ENCODE data around the gene SYDE1.

SYDE1 gene

DNA sequence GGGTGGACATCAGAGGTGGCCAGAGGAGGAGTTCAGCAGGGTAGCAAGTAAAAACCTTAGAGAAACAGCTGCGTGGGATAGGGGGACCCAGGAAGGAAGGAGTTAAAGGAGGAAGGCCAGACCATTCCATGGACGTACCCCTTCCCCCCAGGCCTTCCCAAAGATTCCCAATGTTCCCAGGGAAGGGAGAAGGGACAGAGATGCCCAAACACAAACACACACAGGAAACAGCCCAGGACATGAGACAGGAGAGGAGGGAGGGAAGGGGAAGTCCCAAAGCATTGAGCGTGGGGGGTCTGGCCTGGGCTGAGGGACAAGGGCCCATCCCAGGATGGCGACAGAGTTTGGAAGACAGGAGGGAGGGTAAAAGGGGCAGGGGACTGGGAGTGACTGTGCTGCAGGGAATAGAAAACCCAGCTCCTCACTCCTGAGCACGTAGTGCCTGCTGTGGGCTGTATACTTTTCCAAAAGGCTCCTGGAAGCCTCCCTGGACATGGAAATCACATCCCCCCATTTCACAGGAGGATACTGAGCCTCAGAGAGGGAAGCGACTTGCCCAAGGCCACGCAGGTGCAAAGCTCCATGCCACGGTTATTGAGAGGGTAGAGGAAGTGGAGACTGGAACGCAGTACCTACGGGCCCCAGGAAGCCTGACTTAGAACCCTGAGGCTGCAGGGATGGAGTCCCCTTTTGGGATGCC is 1.1 kb downstream of the SYDE1 start:
- no peak for DNase-seq (ENCODE audit: low read depth in 2 of 2, low spot score in 1 of 2)

DNA sequence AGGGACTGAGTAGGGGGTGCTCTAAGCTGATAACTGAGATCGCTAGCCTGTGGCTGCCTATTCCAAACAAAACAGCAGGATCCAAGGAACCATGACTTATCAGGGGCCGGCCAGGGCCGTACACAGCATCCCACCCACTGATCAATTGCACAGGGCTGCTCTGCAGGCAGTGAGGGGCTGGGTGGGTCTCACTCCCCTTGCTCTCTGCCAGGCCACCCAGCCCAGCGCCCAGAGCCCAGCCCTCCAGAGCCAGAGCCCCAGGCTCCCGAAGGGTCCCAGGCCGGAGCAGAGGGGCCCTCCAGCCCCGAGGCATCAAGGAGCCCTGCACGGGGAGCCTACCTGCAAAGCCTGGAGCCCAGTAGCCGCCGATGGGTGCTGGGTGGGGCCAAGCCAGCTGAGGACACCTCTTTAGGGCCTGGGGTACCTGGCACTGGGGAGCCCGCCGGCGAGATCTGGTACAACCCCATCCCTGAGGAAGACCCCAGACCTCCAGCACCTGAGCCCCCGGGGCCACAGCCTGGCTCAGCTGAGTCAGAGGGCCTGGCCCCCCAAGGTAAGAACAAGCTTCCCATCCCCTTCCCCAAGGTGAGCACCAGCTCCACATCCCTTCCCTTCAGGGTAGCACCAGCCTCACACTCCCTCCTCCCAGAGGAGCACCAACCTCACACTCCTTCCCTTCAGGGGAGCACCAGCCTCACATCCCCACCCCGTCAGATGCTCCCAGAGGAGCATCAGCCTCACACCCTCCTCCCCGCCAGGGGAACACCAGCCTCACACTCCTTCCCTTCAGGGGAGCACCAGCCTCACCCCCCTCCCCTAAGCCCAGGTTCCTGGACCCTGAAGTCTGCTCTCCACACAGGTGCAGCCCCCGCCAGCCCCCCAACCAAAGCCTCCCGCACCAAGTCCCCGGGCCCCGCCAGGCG is 1.9 kb downstream of the SYDE1 start:
- DNase-seq (ENCODE audit: low read depth in 2 of 2, low spot score in 1 of 2) = no peak

DNA sequence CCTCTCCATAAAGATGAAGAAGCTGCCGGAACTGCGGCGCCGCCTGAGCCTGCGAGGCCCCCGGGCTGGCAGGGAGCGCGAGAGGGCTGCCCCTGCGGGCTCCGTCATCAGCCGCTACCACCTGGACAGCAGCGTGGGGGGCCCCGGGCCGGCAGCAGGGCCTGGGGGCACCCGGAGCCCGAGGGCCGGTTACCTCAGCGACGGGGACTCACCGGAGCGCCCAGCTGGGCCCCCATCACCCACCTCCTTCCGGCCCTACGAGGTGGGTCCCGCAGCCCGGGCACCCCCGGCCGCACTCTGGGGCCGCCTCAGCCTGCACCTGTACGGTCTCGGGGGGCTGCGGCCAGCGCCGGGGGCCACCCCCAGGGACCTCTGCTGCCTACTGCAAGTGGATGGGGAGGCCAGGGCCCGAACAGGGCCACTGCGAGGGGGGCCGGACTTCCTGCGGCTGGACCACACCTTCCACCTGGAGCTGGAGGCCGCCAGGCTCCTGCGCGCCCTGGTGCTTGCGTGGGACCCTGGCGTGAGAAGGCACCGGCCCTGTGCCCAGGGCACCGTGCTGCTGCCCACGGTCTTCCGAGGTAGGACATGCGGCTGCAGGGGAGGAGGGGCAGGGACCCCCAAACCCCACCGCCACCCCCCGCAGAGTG is 2.7 kb downstream of the SYDE1 start:
- DNase-seq (ENCODE audit: low read depth in 2 of 2, low spot score in 1 of 2) = no peak

DNA sequence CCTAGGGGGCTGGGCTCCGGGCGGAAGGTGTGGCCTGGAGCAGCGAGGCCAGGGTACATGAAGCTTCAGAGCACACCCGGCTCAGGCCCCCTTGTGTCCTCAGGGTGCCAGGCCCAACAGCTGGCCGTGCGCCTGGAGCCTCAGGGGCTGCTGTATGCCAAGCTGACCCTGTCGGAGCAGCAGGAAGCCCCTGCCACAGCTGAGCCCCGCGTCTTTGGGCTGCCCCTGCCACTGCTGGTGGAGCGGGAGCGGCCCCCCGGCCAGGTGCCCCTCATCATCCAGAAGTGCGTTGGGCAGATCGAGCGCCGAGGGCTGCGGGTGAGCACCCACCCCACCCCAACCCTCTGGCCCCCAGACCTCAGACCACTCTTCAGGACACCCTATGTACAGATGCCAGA is 3.2 kb downstream of the SYDE1 start:
- DNase-seq (ENCODE audit: low read depth in 2 of 2, low spot score in 1 of 2) = no peak

DNA sequence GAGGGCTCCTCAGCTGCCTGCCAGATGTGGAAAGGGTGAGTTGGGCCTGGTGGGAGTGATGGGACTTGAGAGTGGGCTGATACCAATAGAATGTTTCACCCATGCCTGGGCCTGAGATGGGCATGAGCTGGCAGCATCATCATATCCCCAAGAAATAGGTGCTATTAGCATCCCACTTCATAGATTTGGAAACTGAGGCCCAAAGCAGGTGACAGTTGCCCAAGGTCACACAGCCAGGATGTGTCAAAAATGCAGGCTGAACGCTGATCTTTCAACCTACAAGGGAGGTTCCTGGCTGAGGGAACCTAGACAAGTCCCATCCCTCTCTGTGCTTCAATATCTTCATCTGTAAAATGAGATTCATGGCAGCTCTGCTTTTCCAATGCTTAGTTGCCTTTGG is 4.6 kb downstream of the SYDE1 start:
- DNase-seq (ENCODE audit: low read depth in 2 of 2, low spot score in 1 of 2) = no peak

DNA sequence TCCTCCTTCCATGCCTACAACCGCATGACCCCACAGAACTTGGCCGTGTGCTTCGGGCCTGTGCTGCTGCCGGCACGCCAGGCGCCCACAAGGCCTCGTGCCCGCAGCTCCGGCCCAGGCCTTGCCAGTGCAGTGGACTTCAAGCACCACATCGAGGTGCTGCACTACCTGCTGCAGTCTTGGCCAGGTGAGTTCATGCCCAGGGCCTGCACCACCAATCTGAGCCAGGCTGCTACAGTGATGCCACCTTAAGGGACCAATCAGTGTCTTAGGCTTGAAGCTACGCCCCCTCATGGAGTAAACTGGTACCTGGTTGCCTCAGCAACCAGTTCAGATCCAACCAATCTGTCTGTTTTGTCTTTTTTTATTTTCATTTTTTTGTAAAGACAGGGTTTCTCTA is 5.2 kb downstream of the SYDE1 start:
- DNase-seq (ENCODE audit: low read depth in 2 of 2, low spot score in 1 of 2) = no peak

DNA sequence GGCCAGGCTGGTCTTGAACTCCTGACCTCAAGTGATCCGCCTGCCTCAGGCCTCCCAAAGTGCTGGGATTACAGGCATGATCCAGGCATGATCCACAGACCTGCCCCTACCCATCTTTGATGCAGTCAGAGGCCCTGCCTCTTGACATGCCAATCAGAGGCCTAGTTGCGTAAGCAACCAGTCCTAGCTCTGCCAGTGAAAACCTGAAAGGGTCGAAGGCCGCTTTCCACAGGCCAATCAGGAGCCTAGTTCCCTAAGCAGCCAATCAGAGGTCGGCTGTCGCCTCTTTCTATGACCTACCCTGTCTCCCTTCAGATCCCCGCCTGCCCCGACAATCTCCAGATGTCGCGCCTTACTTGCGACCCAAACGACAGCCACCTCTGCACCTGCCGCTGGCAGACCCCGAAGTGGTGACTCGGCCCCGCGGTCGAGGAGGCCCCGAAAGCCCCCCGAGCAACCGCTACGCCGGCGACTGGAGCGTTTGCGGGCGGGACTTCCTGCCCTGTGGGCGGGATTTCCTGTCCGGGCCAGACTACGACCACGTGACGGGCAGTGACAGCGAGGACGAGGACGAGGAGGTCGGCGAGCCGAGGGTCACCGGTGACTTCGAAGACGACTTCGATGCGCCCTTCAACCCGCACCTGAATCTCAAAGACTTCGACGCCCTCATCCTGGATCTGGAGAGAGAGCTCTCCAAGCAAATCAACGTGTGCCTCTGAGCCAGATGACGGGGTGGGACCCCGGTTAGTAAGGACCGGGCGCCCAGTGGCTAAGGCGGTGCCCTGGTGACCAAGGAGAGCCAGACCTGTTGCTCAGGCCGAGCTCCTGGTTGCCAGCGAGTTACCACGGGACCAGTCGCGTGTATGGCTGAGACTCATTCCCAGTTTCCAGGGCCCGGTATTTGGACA is 6.3 kb downstream of the SYDE1 start:
- DNase-seq (ENCODE audit: low read depth in 2 of 2, low spot score in 1 of 2) = no peak

DNA sequence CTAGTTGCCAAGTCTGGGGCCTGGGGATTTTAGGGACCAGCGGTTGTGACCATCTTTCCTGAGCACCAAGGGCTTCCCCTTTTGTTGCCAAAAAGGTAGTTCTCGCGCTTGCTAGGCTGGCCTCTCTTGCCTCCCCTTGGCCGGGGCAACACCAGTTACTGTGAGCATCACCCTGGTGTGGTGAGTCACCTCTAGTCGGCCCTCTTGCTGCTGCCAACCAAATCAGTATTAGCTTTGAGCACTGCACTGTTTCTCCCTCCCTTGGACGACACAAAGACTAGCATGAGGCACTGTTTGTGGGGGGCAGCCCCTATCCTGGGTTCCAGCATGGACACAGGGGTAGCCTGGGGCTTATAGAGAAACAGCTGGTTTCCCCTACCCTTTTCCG is 6.9 kb downstream of the SYDE1 start:
- DNase-seq (ENCODE audit: low read depth in 2 of 2, low spot score in 1 of 2) = no peak

DNA sequence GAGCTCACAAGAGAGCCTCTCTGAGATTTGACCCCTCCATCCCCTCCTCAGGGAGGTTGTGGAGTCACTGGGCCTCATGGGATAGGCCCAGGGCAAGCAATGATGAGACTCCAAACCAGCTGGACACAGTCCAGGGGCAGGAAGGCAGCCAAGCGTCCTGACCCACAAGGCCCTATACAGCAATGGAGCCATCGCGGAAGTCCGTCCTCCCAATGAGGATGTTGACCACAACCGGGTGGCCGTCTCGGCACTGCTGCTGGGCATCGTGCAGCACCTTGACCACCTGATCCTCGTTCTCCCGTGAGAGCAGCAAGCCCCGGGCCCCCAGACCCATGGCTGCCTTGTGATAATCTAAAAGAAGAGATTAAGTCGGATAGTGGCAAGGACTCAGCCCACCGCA is 7.9 kb downstream of the SYDE1 start:
- no peak for DNase-seq (ENCODE audit: low read depth in 2 of 2, low spot score in 1 of 2)

DNA sequence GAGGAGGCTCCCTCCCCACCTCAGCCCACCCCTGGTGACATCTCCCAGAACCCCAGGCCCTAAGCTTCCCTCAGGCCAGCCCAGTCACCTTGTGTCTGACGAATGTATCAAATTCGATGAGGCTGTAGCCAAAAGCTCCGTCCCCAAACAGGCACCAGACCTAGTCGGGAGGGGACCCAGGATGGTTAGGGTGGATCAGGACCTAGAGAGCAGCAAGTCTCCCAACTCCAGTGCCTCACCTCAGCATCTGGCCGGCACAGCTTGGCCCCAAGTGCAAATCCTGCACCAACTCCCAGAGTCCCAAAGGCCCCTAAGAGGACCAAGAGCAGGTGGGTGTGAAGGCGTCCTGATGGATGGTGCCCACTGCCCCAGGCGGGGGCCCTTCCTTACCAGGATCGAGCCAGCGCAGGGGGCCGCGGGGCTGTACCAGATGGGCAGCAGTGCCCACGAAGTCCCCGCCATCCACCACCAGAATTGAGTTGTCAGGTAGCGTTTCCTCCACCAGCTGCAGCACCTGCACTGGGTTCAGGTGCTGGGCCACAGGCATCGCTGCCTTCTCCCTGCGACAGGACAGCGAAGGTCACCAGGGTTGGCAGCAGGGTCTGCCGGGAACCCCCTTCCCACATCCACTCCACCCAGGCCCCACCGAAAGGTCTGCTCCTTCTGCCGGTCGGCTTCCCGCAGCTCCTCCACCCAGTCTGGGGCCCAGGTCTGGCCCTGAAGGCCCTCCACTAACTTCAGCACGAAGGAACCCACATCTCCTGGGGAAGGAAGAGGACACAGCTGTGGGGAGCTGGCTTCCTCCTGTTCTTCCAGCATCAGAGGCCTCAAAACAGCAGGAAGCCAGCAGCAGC is 8.8 kb downstream of the SYDE1 start:
- no peak for DNase-seq (ENCODE audit: low read depth in 2 of 2, low spot score in 1 of 2)

DNA sequence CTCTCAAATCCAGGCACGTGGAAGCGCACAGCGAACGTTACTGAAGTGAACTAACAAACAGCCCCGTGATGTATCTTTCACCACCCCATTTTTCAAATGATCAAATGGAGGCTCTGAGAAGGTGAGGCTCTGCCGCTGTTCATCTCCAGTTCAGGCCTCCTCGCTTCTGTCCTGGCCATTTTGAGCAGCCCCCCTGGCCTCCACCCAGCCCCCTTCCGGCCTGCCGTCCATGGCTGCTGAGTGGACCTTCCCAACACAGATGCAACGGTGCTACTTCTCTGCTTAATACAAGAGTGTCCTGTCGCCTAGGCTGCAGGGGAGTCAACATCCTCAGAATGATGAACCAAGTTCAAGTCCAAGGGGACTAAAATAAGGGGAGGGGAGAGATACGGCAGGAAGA is 9.7 kb downstream of the SYDE1 start:
- DNase-seq (ENCODE audit: low read depth in 2 of 2, low spot score in 1 of 2) = no peak

DNA sequence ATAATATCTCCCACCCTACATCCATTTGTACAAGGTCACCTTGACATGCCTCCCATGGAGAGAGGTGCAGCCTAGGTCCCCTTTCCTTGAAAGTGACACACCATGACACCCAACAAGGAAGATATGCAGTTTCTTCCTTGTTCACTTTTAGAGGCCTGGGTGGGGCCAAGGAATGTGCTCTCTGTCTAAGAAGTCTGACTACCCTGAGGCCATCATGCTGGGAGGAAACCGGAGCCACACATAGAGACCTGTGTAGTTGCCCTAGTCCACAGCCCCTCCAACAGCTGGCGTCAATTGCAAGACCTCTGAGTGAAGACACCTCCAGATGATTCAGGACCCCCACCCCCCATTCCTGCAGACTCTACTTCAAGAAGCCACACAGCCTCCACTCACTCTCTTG is 11.0 kb downstream of the SYDE1 start:
- DNase-seq (ENCODE audit: low read depth in 2 of 2, low spot score in 1 of 2) = no peak

DNA sequence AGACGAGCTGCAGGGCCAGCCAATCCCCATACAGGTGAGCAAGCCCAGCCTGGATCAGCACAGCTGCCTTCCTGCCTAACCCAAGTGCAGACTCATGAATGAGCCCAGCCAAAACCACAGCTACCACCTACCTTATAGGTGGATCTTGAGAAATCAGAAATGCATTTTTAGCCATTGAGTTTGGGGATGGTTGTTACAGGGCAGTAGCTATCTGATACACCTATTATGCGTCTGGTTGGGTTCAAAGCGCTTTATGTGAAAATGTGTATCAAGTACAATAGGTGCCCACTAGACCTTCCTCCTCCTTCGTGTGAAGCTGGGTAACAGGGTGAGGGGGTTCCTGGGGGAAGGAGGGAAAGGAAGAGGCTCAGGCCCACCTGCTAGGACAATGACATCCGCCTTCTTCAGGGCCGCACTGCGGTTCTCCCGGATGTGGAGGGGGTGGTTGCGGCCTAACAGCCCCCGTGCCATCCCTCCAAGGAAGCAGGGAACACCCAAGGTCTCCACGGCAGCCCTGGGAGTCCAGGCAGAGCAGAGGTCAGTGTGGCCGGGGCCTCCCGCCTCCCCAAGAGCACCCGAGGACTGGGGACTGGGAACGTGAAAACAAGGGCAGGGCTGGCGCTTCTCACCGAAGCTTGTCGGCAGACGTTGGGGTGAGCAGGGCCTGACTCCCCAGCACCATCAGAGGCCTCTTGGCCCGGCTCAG is 11.7 kb downstream of the SYDE1 start:
- no peak for DNase-seq (ENCODE audit: low read depth in 2 of 2, low spot score in 1 of 2)

DNA sequence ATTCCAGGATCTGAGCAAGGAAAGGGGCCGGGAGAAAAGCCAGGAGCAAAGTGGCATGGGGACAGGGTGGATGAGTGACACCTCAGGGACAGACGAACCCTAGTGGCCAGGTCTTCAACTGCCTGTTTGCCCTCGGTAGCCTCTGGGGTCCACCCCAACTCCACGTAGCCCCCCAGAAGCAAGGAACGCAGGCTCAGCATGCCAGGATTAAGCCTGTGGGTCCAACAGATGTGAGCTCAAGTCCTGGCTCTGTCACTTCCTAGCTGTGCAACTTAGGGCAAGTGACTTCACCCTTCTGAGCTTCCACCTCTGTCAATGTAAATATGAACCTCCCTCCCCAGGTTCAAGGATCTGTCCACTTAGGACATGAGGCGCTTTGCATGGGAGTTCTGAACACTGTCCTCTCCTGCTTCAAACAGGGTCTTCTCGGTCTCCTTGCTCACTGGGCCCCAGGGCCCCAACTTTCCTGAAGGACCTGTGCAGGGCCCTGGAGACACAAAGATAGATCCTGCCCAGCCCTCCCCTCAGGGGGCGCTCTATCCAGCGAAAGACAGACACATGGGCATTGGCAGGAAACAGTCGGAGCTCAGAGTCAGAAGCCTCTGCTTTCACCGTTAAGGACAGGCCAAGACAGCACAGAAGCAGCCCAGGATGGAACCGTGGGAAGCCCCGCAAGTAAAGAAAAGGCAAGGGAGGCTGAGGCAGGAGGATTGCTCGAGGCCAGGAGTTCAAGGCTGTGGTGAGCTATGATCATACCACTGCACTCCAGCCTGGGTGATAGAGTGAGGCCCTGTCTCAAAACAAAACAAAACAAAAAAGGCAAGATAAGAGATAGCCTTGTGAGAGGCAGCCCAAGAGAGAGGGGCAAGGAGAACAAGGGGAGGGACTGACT is 13.2 kb downstream of the SYDE1 start:
- DNase-seq (ENCODE audit: low read depth in 2 of 2, low spot score in 1 of 2) = no peak

DNA sequence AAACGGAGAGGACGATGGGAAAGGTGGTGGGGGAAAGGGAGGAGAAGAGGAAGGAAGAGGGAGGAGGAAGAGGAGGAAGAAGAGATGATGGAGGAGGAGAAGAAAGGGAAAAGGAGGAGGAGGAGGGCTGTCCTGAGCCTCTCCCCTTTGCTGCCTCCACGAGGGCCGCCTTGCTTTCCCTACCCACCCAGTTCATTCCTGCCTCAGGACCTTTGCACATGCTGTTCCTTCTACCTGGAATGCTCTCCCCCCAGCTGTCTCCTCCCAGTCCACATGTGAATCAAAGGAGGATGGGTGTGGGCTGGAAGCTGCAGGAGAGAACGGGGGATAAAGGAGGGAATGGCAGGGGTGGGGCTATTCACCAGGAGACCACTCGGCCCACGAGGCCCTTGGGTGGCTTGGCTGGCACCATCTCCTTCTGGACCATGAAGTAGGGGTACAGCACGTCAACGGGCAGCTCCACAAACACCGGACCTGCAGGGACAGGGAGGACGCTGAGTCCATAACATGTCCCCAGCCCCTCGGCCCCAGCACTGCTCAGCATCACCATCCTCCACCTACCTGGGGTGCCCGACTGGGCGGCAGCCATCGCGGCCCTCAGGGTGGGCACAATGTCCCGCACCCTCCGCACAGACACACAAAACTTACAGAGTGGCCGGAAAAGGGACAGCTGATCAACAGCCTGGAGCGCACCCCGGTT is 15.3 kb downstream of the SYDE1 start:
- no peak for DNase-seq (ENCODE audit: low read depth in 2 of 2, low spot score in 1 of 2)

DNA sequence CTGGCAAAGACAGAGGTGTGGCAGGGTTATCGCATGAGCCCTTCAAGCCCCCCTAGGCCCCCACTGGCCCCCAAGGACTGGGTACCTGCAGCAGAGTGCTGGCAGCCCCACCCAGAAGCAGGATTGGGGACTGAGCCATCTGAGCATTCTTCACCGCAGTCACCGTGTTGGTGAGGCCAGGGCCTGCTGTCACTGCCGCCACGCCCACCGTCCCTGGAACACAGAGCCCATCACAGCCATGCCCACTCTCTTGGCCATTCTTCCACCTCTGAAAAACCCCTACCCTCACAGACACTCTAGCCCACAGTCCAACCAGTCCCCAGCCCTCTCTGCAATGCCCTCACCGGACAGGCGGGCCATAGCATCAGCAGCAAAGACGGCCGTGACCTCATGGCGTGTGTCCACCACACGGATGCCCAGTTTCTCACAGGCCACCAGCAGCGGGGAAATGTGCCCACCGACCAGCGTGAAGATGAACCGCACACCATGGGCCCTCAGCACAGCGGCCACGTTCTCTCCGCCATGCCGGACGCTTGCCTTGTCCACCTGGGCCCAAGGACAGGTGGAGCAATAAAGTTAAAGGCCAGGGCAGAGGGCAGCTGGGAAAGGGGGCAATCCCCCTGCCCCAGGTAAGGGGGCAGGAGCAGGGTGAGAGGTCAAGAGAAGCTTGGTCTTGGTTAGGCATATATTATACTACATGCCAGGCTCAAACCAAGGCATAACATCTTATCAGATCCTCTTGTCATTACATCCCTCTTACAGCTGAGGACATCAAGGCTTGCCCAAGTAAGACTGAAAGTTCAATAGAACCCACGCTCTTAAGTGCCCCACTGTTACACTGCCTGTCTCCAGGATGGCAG is 16.1 kb downstream of the SYDE1 start:
- DNase-seq (ENCODE audit: low read depth in 2 of 2, low spot score in 1 of 2) = no peak

DNA sequence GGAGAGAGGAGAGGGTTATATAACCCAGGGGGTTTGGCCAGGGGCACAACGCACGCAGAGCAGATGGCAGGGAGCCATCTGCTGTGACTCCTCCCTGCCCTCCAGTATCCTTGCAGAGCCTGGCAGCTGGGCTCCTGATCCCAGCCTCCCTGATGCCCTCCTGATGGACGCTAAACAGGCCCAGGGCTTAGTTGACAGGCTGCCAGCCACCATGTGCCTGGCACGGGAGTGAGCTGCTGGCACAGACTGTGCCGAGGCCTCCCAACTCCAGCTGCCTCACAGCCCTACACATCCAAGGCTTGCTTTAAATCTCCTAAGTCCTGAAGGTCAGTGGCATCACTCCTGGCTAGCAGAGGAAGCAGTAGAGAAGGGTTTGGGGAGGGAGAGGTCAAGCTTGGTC is 16.7 kb downstream of the SYDE1 start:
- DNase-seq (ENCODE audit: low read depth in 2 of 2, low spot score in 1 of 2) = no peak
